Measurements from ENCODE around the gene SLC8B1. TPM values are rescaled to one million over a fixed set of nuclear protein-coding genes. Genes with fewer than 3 reads are reported as not detected.

The SLC8B1 gene
- total RNA-seq, 2 experiments from 2014 or later: 85.3 to 92.7 TPM

- Histone ChIP-seq H3K4me1 (ENCODE audit: insufficient read depth, low read length) (no peaks in the 10 kb centered on the region), H3K27ac (ENCODE audit: low read depth in 1 of 2, low read length in 2 of 2) (no peak overlapping the region), H3K4me3 (ENCODE audit: low read length) (no peak overlapping the region), H3K27me3 (ENCODE audit: control insufficient read depth in 1 of 2, insufficient read depth in 2 of 2, low read length in 2 of 2) (no peaks in the 10 kb centered on the region), H3K9me3 (ENCODE audit: control insufficient read depth in 1 of 2, insufficient read depth in 1 of 2, low read length in 2 of 2) (no peaks in the 10 kb centered on the region), H3K36me3 (ENCODE audit: insufficient read depth, low read length) (peaks cover 63% of the 10 kb centered on the region)
- no peak for TF ChIP-seq CTCF (IDR thresholded peaks at IDR 0.05)
- Mint-ChIP-seq H3K36me3 (ENCODE audit: low read depth) (peaks cover 63% of the 10 kb centered on the region), H3K4me1 (ENCODE audit: low read depth) (no peaks in the 10 kb centered on the region), H3K4me3 (no peak overlapping the region), H3K9me3 (no peaks in the 10 kb centered on the region), H3K27ac (no peak overlapping the region), H3K27me3 (no peaks in the 10 kb centered on the region)
- no peak for DNase-seq
- POLR2A ChIA-PET: interaction anchor here (0.6 kb wide), 1 partner anchor 184 kb away, joined by 3 read pairs; no protein-coding TSS in a partner anchor
- ATAC-seq (ENCODE audit: poor library complexity): no peak
- intact Hi-C loops (cut with DNase I, micrococcal nuclease): no loop called here
- CTCF ChIA-PET: no interaction called here
Measured at GRCh38 chr12:113287146-113287898, 47.6 kb downstream of the SLC8B1 start.

GRCh38 chr12:113286712-113287111 lies 48.2 kb downstream of the SLC8B1 start:
- Mint-ChIP-seq H3K27me3 (no peaks in the 10 kb centered on the region), H3K4me3 (no peak overlapping the region), H3K27ac (no peak overlapping the region), H3K4me1 (ENCODE audit: low read depth) (no peaks in the 10 kb centered on the region), H3K9me3 (no peaks in the 10 kb centered on the region), H3K36me3 (ENCODE audit: low read depth) (peaks cover 57% of the 10 kb centered on the region)
- DNase-seq: no peak
- CTCF ChIA-PET: no interaction called here
- ATAC-seq (ENCODE audit: poor library complexity): no peak
- Histone ChIP-seq H3K9me3 (ENCODE audit: control insufficient read depth in 1 of 2, insufficient read depth in 1 of 2, low read length in 2 of 2) (no peaks in the 10 kb centered on the region), H3K27me3 (ENCODE audit: control insufficient read depth in 1 of 2, insufficient read depth in 2 of 2, low read length in 2 of 2) (no peaks in the 10 kb centered on the region), H3K4me3 (ENCODE audit: low read length) (no peak overlapping the region), H3K27ac (ENCODE audit: low read depth in 1 of 2, low read length in 2 of 2) (no peak overlapping the region), H3K4me1 (ENCODE audit: insufficient read depth, low read length) (no peaks in the 10 kb centered on the region), H3K36me3 (ENCODE audit: insufficient read depth, low read length) (peaks cover 58% of the 10 kb centered on the region)
- TF ChIP-seq CTCF (IDR thresholded peaks at IDR 0.05): no peak
- POLR2A ChIA-PET: no interaction called here
- intact Hi-C loops (cut with DNase I, micrococcal nuclease): no loop called here

GRCh38 chr12:113285679-113286610 lies 49.0 kb downstream of the SLC8B1 start:
- ATAC-seq (ENCODE audit: poor library complexity) (no peak), DNase-seq (no peak)
- H3K9me3 Mint-ChIP-seq: no peaks in the 10 kb centered on the region
- ChIA-PET CTCF (no interaction called here), POLR2A (interaction anchor here (0.6 kb wide), 1 partner anchor 135 kb away, joined by 3 read pairs; no protein-coding TSS in a partner anchor)
- no peaks in the 10 kb centered on the region for H3K4me1 ChIP-seq (ENCODE audit: insufficient read depth, low read length)
- no peaks in the 10 kb centered on the region for H3K27me3 ChIP-seq (ENCODE audit: control insufficient read depth in 1 of 2, insufficient read depth in 2 of 2, low read length in 2 of 2)
- peaks cover 57% of the 10 kb centered on the region for H3K36me3 Mint-ChIP-seq (ENCODE audit: low read depth)
- H3K4me3 ChIP-seq (ENCODE audit: low read length): no peak overlapping the region
- H3K36me3 ChIP-seq (ENCODE audit: insufficient read depth, low read length): peaks cover 56% of the 10 kb centered on the region
- no peak for TF ChIP-seq CTCF (IDR thresholded peaks at IDR 0.05)
- H3K27me3 Mint-ChIP-seq: no peaks in the 10 kb centered on the region
- no peaks in the 10 kb centered on the region for H3K9me3 ChIP-seq (ENCODE audit: control insufficient read depth in 1 of 2, insufficient read depth in 1 of 2, low read length in 2 of 2)
- intact Hi-C loops (cut with DNase I, micrococcal nuclease): no loop called here
- no peak overlapping the region for H3K27ac ChIP-seq (ENCODE audit: low read depth in 1 of 2, low read length in 2 of 2)
- no peak overlapping the region for H3K4me3 Mint-ChIP-seq
- no peak overlapping the region for H3K27ac Mint-ChIP-seq
- no peaks in the 10 kb centered on the region for H3K4me1 Mint-ChIP-seq (ENCODE audit: low read depth)
